ENCODE data around the gene ITPRIPL1.

The ITPRIPL1 gene

GRCh38 chr2:96324721-96325040 is 436 bp upstream of the ITPRIPL1 start:
- H3K27ac ChIP-seq: no peak overlapping the region
- TF ChIP-seq, protein P1, sequence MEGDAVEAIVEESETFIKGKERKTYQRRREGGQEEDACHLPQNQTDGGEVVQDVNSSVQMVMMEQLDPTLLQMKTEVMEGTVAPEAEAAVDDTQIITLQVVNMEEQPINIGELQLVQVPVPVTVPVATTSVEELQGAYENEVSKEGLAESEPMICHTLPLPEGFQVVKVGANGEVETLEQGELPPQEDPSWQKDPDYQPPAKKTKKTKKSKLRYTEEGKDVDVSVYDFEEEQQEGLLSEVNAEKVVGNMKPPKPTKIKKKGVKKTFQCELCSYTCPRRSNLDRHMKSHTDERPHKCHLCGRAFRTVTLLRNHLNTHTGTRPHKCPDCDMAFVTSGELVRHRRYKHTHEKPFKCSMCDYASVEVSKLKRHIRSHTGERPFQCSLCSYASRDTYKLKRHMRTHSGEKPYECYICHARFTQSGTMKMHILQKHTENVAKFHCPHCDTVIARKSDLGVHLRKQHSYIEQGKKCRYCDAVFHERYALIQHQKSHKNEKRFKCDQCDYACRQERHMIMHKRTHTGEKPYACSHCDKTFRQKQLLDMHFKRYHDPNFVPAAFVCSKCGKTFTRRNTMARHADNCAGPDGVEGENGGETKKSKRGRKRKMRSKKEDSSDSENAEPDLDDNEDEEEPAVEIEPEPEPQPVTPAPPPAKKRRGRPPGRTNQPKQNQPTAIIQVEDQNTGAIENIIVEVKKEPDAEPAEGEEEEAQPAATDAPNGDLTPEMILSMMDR (conservative IDR thresholded peaks at IDR 0.05): no peak

DNA sequence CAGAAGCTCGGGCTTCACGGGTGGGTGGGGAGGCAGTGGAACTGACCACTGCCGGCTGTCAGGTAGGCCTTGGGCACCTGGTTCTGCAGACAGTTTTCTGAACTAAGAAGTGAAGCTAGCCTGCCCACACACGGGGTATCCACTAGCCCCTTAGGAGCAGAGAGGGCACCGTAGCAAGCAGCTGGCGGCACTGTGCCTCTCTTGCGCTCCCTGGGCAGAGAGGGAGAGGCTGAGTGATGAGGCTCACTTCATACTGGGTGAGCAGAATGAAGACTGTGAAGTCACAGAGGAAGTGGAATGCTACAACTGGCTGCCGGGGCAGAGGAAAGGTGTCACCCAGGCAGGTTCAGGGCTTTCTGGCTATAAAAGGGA is 753 bp downstream of the ITPRIPL1 start:
- TF ChIP-seq, protein P1 (conservative IDR thresholded peaks at IDR 0.05): no peak
- no peak overlapping the region for H3K27ac ChIP-seq

DNA sequence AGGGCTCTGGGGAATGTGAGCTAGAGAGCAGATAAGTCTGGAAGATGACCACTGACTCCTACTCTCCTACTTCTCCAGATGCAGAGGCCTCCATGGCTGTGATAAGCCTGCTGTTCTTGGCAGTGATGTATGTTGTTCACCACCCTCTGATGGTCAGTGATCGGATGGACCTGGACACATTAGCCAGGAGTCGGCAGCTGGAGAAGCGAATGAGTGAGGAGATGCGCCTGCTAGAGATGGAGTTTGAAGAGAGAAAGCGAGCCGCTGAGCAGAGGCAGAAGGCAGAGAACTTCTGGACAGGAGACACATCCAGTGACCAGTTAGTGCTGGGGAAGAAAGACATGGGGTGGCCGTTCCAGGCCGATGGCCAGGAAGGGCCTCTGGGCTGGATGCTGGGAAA is 1.4 kb downstream of the ITPRIPL1 start:
- TF ChIP-seq, protein P1 (conservative IDR thresholded peaks at IDR 0.05): no peak
- no peak overlapping the region for H3K27ac ChIP-seq

GRCh38 chr2:96326990-96327820 is 2.1 kb downstream of the ITPRIPL1 start:
- no peak overlapping the region for H3K27ac ChIP-seq
- TF ChIP-seq, protein P1 (conservative IDR thresholded peaks at IDR 0.05): no peak

GRCh38 chr2:96329456-96329855 is 4.3 kb downstream of the ITPRIPL1 start:
- TF ChIP-seq, protein P1 (conservative IDR thresholded peaks at IDR 0.05): no peak
- no peak overlapping the region for H3K27ac ChIP-seq

GRCh38 chr2:96329874-96330273 is 4.8 kb downstream of the ITPRIPL1 start:
- TF ChIP-seq, protein P1 (conservative IDR thresholded peaks at IDR 0.05): no peak
- H3K27ac ChIP-seq: no peak overlapping the region

DNA sequence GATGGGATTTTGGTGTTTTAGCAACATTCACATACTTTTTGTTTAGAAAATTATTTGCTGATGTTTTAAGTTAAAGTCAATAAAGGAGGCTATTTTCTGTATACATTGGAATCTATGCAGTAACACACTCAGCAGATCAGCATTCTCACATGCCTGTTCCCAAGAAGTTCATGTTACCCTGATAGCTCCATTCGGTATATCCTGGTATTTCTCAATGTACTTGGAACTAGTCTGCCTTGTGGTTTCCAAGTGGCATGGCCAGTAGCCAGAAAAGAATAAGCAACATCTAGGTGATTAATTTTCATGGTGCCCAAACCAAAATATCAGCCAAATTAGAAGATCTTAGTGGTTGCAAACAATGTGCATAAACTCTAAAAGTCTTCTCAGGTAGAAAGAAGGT is 5.3 kb downstream of the ITPRIPL1 start:
- H3K27ac ChIP-seq: no peak overlapping the region
- TF ChIP-seq, protein P1 (conservative IDR thresholded peaks at IDR 0.05): no peak
